HFF-Myc (cell line): ENCODE data around the gene TMEM141.

Experiments used
- DNase-seq: peaks from one replicate; pipeline ENCODE4 v3.0.0-alpha.2; 2011; ENCODE audit warnings: low read depth; ENCODE audit errors: extremely low read depth
- H3K4me3 ChIP-seq: replicated peaks from 2 replicates; pipeline ENCODE4 v1.5.1; 2011; ENCODE audit warnings: low read depth, mild to moderate bottlenecking, control low read depth, low read length
- CTCF ChIP-seq: IDR thresholded peaks from 2 replicates; pipeline ENCODE4 v1.5.1; 2012; ENCODE audit warnings: mild to moderate bottlenecking, low read depth, low read length, control low read depth; ENCODE audit errors: missing control alignments

TMEM141 gene

DNA sequence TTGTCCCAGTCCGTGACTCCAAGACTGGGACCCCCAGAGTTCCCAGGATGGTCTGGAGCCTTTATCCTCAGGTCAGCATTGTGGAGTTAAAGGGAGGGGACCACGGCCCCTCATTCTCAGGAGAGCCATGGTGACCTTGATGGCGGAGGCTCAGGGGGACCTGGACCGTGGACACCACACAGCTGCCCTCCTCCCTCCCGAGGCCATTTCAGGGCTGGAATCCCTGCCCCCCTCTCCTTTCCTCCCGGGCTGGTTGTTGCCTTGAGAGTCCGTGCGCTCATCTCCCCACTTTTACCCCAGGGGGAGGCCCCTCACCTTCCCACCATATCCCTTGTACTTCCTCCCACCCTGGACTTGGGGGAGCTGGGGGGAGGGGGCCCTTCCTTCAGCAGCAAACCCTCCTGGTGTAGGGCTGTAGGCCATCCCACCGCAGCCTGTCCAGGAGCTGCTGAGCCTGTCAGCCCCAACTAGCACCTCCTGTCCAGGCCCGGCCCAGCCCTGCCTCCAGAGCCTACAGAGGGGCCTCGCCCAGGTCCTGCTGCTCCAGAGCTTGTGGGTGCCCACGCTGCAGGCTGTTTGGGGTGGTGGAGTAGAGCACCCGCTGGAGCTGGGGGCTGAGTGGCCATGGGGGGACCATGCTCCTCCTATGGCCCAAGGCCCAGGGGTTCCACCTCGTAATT, 36.8 kb downstream of the TMEM141 start:
- no peak for DNase-seq
- TF ChIP-seq CTCF, result no peak
- no peak overlapping the region for H3K4me3 ChIP-seq

DNA sequence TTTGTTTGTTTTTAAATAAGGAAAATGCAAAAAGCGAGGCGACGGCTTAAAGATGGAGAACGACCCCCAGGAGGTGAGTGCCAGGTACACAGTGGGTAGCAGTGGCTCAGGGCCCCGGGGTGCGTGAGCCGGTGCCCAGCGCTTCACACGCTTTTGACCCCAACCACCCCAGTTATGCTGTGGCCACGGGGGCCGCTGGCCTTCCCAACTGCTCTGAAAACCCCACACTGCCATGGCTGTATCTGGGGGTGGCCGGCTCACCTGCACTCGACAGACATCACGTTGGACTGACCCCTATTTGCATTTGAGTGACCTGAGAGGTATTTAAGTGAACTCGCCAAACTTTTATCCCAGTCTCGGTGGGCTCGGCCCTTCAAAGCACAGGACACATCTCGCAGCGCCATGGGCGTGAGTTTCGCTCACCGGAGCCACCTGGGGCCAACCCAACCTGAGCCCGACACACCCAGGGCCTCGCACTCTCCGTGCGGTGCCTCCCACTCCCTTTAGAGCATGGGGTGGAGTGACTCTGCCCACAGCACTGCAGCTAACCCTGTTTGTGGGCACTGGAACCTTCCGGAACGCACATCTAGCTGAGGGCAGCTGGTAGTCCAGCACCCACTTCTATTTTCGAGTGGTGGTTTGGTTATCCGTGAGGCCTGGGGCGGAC, 37.5 kb downstream of the TMEM141 start:
- no peak for DNase-seq
- TF ChIP-seq CTCF, result no peak
- no peak overlapping the region for H3K4me3 ChIP-seq

DNA sequence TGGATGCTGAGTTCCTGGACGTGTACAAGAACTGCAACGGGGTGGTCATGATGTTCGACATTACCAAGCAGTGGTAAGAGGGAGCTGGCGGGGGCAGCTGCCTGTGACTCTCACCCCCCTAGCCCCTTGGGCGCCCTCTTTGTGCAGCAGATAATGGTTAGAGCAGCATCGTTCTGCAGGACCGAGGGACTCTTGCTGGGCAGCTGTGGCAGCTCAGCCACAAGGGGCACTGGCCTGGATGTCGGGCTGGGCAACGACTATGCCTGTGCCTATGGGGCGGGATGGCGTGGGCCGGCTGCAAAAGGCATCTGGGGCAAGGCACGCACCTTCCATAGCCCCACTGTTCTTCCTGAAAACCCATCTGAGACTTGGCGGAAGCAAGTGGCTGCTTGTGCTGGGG, 38.3 kb downstream of the TMEM141 start:
- no peak for TF ChIP-seq CTCF
- no peak for DNase-seq
- no peak overlapping the region for H3K4me3 ChIP-seq

- no peak for TF ChIP-seq CTCF
- no peak overlapping the region for H3K4me3 ChIP-seq
- no peak for DNase-seq
Measured at GRCh38 chr9:136829981-136830885, 39.1 kb downstream of the TMEM141 start.

DNA sequence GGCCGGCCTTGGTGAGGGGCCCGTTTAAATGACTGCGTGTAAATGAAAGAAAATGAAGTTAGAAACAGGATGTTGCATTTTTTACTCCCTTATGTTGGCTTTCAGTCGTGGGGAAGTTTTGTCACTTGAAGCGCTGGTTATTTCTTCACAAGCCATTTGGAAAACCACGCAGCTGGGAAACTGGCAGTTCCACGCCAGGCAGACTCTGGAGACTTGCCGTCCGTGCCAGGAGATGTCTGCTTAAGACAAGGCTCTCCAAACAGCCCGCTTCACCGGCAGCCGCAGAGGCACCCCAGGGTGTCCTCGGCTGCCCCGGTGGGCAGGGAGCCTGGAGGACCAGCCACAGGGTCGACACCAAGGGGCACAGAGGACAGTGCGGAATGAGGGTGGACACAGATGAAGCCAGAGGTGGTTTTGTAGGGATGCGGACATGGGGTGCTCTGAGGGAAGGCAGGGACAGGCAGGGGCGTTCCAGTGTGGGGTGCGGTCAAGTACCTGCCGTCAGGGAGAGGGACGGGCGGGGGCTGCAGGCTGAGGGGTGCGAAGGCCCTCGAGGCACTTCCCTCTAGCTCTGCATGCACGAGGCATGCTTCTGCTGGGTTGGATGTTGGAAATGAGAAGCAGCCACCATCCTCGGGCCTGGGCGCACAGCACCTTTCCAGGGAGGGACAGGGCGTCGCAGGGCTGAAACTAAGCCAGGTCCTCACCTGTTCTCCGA, 40.0 kb downstream of the TMEM141 start:
- DNase-seq, result no peak
- TF ChIP-seq CTCF, result no peak
- no peak overlapping the region for H3K4me3 ChIP-seq

DNA sequence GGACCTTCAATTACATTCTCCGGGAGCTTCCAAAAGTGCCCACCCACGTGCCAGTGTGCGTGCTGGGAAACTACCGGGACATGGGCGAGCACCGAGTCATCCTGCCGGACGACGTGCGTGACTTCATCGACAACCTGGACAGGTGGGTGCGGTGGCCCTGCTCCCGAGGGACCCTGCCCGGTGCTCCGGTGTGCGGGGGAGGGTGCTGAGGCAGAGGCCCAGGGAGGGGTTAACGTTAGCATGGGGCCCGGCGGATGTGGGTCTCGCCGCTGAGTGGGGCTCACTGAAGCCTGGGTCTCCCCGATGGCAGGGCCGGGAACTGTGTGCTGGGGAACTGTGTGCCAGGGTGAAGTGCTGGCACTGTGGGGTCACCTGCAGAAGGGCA, 40.6 kb downstream of the TMEM141 start:
- H3K4me3 ChIP-seq, result no peak overlapping the region
- no peak for DNase-seq
- TF ChIP-seq CTCF, result no peak
